Measurements from ENCODE around the gene NELFB. TPM values are rescaled to one million over a fixed set of nuclear protein-coding genes. Genes with fewer than 3 reads are reported as not detected.

Gene NELFB
- total and polyA plus RNA-seq, 9 of the 15 experiments (the other 6 are each of a cell fraction or from before 2014, with no cell fraction given): 0.24 to 84.0 (median 29.7) TPM

GRCh38 chr9:137240841-137241489 is 14.2 kb upstream of the NELFB start, which contains the start of gene TUBB4B (continued):
- TF ChIP-seq NKRF (IDR thresholded peaks at IDR 0.05; ENCODE audit: borderline replicate concordance): no peak
- TF ChIP-seq MGA (IDR thresholded peaks at IDR 0.05): no peak
